Dermis microvascular lymphatic vessel endothelial cell (primary cell): Measurements from ENCODE around the gene ZBTB32. TPM values are rescaled to one million over a fixed set of nuclear protein-coding genes. Genes with fewer than 3 reads are reported as not detected.
"Not testable (repeated sequence)": the region's sequence is repeated elsewhere in the genome, so short reads cannot be mapped to it uniquely, and the experiment has no call there.

Experiments
- DNase-seq, 2 donors: peaks; one replicate each; pipeline versions ENCODE4 v3.0.0 to v3.0.0-alpha.2; 2010; ENCODE audit warnings: low read depth in 2 of 2
- total RNA-seq: library from RNA; depleted of rRNA; stranded (reverse); fragments of >200 nt; gene quantifications from 2 replicates; pipeline ENCODE4 v1.2.1, GENCODE V29; 2014

The ZBTB32 gene
- total RNA-seq, 1 donor from 2014 or later, result not detected

DNA sequence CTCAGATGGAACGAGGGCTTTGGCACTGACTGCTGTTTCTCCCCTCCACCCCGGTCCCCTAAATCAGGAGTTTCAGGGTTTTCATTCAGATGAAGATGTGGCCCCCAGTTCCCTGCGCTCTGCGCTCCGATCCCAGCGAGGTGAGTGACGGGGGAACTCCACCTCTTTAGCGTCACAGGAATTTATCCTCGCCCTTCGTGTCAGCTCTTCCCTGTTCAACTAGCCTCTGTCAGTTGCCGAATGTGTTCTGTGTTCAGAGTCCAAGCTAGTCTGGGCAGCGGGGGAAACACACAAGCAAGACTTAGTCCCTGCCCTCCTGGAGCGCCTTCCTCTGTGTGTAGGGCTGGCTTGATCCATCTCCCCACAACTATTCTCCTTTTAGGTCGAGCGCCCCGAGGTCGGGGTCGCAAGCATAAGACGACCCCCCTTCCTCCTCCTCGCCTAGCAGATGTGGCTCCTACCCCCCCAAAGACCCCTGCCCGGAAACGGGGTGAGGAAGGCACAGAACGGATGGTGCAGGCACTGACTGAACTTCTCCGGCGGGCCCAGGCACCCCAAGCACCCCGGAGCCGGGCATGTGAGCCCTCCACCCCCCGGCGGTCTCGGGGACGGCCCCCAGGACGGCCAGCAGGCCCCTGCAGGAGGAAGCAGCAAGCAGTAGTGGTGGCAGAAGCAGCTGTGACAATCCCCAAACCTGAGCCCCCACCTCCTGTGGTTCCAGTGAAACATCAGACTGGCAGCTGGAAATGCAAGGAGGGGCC, 15.2 kb downstream of the ZBTB32 start:
- DNase-seq, result no peak

- no peak for DNase-seq
Measured at GRCh38 chr19:35720163-35720524, 15.8 kb downstream of the ZBTB32 start.

GRCh38 chr19:35720648-35721047, 16.3 kb downstream of the ZBTB32 start:
- no peak for DNase-seq

DNA sequence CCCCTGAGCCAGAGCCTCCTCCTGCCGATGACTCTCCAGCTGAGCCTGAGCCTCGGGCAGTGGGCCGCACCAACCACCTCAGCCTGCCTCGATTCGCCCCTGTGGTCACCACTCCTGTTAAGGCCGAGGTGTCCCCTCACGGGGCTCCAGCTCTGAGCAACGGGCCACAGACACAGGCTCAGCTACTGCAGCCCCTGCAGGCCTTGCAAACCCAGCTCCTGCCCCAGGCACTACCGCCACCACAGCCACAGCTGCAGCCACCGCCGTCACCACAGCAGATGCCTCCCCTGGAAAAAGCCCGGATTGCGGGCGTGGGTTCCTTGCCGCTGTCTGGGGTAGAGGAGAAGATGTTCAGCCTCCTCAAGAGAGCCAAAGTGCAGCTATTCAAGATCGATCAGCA, 17.0 kb downstream of the ZBTB32 start:
- DNase-seq, result no peak

DNA sequence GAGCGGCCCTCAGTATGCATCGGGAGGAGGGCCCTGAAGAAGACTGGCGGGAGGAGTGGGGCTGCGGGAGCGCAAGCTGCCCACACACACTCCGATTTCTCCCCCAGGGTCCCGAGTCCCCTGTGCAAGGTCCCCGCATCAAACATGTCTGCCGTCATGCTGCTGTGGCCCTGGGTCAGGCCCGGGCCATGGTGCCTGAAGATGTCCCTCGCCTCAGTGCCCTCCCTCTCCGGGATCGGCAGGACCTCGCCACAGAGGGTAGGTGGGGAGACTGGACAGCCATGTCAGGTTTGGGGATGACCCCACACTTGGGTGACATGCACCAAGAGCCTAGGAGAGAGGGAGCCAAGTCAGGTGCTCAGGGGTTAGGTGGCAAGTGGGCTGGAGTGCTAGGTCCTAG, 18.1 kb downstream of the ZBTB32 start:
- DNase-seq, result no peak

DNA sequence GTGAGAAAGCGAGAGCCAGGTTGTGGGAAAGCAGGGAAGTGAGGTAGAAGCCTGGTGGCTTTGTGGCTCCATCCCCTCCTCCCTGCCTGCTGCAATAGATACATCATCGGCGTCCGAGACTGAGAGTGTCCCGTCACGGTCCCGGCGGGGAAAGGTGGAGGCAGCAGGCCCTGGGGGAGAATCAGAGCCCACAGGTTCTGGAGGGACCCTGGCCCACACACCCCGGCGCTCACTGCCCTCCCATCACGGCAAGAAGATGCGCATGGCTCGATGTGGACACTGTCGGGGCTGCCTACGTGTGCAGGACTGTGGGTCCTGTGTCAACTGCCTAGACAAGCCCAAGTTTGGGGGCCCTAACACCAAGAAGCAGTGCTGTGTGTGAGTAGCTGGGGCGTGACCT, 18.5 kb downstream of the ZBTB32 start:
- no peak for DNase-seq

GRCh38 chr19:35723671-35724070, 19.3 kb downstream of the ZBTB32 start:
- no peak for DNase-seq

- not testable (repeated sequence) for DNase-seq
Measured at GRCh38 chr19:35724132-35724531, 19.8 kb downstream of the ZBTB32 start.

GRCh38 chr19:35724560-35724959, 20.2 kb downstream of the ZBTB32 start:
- no peak for DNase-seq

GRCh38 chr19:35725216-35725861, 21.0 kb downstream of the ZBTB32 start:
- DNase-seq, result no peak

DNA sequence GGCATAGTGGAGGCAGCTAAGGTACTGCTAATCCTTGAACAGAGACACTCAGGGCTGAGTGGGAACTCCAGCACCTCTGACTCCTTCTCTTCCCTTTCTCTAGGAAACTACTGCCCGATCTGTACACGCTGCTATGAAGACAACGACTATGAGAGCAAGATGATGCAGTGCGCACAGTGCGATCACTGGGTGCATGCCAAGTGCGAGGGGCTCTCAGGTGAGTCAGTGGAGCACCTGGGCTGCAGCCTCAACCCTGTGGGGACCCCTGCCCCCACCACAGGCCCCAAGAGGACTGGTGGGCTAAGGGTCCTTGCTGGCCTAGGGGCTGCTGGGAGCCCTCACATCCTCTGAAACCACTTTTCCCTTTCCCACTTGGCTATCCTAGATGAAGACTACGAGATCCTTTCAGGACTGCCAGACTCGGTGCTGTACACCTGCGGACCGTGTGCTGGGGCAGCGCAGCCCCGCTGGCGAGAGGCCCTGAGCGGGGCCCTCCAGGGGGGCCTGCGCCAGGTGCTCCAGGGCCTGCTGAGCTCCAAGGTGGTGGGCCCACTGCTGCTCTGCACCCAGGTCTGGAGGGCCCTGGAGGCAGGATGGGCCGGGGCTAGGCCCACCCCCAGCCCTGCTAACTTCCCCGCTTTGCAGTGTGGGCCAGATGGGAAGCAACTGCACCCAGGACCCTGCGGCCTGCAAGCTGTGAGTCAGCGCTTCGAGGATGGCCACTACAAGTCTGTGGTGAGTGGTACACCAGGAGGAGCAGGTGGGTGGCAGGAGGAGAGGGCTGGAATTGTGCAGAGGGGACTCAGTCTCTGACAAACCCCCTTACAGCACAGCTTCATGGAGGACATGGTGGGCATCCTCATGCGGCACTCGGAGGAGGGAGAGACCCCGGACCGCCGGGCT, 22.9 kb downstream of the ZBTB32 start:
- DNase-seq, result no peak

DNA sequence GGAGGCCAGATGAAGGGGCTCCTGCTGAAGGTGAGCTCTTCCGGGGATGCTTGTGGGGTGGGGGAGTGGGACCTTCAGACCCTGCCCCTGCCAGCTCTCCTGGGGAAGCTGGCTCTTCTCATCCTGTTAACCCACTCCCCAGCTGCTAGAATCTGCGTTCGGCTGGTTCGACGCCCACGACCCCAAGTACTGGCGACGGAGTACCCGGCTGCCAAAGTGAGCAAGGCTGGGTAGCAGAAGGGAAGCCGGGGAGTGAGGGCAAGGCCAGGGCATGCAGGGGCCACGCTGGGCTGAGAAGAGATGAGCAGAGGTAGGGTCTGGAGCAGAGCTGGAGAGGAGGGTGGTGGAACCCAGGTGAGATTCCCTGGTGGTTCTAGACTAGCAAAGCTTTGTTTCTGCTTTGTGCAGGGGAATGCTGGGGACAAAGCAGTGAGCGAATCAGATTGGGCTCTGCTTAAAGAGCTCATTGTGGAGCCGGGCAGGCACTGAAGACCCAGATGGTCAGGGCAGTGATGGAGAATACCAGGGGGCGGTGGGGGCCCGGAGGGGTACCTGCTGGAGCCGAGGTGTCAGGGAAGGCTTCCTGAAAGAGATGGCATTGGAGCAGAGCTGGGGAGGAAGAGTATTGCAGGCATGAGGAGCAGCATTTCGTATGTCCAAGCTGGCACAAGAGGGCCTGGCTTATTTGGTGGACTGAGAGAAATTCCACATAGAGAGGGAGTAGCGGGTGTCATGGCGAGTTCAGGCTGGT, 23.8 kb downstream of the ZBTB32 start:
- DNase-seq, result no peak

- no peak for DNase-seq
Measured at GRCh38 chr19:35729021-35729420, 24.7 kb downstream of the ZBTB32 start.

DNA sequence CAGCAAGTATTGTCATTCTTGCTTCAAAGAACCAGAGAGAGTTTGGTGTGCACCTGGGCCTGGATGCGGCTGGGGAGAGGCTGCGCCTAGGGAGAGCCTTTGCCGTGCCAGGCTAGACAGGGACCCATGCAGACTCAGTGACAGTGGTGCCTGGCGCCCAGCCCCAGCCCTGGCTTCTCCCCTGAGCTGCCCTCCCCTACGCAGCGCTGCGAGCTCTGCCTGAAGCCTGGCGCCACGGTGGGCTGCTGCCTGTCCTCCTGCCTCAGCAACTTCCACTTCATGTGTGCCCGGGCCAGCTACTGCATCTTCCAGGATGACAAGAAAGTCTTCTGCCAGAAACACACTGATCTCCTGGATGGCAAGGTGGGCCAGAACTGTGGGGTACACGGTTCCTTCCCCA, 25.4 kb downstream of the ZBTB32 start:
- no peak for DNase-seq

DNA sequence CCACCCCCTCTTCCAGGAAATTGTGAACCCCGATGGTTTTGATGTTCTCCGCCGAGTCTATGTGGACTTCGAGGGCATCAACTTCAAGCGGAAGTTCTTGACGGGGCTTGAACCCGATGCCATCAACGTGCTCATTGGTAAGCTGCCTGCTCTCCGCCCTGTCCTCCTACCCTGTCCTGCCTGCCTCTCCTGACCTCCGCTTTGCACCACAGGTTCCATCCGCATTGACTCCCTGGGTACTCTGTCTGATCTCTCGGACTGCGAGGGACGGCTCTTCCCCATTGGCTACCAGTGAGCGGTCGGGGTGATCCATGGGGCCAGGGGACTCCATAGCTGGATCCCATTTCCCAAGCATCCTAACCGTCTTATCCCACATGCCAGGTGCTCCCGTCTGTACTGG, 26.0 kb downstream of the ZBTB32 start:
- DNase-seq, result no peak

DNA sequence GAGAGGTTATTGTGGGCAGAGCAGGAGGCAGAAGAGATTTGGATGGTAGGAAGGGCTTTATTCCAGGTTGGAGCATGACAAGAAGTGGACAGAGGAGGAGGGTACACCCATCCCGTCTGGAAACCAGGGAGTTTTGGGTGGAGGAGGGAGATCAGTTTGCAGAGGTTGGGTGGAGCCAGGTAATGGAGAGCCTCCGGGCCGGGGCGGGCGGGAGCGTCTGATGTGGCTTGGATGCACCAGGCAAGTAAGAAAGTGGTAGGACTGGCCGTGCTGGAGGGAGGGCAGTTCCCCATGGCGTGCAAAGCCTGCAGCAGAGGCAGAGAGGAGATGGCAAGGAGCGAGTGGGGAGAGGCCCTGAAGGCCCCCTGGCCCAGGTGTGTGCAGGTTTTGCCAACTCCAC, 27.0 kb downstream of the ZBTB32 start:
- DNase-seq, result no peak

GRCh38 chr19:35731779-35732405, 27.5 kb downstream of the ZBTB32 start:
- no peak for DNase-seq

- no peak for DNase-seq
Measured at GRCh38 chr19:35732540-35733179, 28.3 kb downstream of the ZBTB32 start.

DNA sequence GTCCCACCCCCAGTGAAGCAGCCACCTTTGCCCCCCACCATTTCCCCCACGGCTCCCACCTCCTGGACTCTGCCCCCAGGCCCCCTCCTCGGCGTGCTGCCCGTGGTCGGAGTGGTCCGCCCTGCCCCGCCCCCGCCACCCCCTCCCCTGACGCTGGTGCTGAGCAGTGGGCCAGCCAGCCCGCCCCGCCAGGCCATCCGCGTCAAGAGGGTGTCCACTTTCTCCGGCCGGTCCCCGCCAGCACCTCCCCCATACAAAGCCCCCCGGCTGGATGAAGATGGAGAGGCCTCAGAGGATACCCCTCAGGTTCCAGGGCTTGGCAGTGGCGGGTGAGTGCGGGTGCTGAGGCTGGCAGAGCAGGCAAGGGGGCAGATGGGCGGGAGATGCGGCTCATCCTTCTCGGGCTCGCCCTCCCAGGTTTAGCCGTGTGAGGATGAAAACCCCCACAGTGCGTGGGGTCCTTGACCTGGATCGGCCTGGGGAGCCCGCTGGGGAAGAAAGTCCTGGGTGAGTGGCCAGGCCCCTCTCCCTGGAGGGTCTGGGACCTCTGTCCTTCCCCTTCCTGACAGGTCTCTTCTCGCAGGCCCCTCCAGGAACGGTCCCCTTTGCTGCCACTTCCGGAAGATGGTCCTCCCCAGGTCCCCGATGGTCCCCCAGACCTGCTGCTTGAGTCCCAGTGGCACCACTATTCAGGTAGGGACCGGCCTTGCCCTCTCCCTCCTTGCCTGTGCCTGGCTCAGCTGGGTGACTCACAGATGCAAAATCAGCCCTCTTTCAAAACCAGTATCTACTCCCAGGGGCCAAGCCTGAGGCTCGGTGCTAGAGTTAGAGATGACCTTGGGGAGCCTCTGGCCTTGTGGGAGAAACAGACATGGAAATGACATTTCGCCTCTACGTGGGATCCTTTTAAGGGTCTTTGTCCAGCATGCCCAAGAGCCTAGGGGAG, 29.1 kb downstream of the ZBTB32 start:
- DNase-seq, result no peak

GRCh38 chr19:35734273-35734672, 29.9 kb downstream of the ZBTB32 start:
- DNase-seq, result no peak
